HG02678 (cell line): Measurements from ENCODE around the gene TAT.

Source experiments
- ATAC-seq: cut with Tn5 transposase; IDR thresholded peaks from one replicate; pipeline ENCODE4 v1.9.1; 2021; ENCODE audit warnings: mild to moderate bottlenecking, moderate library complexity; ENCODE audit not compliant: unreplicated experiment

The TAT gene

GRCh38 chr16:71547168-71547567, 29.7 kb downstream of the TAT start:
- ATAC-seq: no peak

DNA sequence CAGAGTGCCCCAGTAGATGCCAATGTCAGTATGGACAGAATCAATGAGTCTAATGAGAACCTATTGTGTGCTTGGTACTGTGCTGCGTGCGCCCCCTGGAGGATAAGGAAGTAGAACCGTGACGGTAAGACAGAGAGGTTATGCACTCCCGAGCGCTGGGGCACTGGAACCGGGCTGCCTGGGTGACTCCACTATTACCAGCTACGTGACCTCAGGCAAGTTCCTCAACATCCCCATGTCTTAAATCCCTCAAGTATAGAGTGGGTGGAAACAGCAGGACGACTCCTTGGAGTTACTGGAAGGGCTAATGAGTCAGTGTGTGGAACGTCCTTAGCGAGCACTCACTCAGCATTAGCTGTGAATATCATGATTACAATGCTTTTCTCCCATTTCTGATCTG, 34.5 kb downstream of the TAT start:
- ATAC-seq: peak; percentile 61

- peak; percentile 62 for ATAC-seq
Measured at GRCh38 chr16:71537643-71538042, 39.2 kb downstream of the TAT start.

DNA sequence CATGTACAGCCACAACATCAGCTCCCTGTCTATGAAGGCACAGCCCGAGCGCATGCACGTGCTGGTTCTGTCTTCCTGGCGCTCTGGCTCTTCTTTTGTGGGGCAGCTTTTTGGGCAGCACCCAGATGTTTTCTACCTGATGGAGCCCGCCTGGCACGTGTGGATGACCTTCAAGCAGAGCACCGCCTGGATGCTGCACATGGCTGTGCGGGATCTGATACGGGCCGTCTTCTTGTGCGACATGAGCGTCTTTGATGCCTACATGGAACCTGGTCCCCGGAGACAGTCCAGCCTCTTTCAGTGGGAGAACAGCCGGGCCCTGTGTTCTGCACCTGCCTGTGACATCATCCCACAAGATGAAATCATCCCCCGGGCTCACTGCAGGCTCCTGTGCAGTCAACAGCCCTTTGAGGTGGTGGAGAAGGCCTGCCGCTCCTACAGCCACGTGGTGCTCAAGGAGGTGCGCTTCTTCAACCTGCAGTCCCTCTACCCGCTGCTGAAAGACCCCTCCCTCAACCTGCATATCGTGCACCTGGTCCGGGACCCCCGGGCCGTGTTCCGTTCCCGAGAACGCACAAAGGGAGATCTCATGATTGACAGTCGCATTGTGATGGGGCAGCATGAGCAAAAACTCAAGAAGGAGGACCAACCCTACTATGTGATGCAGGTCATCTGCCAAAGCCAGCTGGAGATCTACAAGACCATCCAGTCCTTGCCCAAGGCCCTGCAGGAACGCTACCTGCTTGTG, 40.0 kb downstream of the TAT start:
- no peak for ATAC-seq

DNA sequence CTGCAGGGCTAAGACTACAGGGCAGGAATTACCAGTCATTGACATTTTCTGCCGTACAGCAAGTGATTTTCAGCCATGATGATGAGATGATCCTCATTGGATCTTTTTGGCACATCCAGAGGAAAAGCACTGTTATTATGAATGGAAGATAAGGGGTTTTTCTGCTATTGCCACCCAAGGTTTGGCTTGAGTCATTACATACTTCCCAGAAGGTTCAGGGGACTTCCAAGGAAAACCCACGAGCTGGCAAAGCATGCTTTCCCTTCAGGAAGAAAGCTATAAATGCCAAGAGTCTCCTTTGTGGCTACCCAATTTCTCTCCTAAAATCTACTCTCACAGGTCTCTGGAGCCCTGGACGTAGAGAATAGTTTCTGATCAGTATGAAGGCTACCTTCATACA, 44.5 kb downstream of the TAT start:
- no peak for ATAC-seq

DNA sequence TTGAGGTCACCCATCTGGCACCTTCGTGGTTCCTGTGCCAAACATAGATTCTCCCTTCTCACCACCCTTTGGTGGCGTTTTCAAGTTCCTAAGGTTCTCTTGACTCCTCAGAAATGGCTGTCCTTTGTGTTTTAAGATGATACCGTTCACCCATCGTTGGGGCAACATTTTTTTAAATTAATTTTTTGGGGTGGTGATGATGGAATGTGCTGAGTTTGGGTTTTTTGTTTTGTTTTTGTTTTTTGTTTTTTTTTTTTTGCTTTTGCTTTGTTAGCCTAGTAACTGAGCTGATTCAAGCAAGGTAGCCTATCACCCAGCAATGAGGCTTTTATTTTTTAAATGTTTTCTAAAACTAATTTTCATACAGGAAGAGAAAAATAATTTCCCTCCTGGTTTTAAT, 48.0 kb downstream of the TAT start:
- ATAC-seq: no peak

GRCh38 chr16:71528257-71528656, 48.6 kb downstream of the TAT start:
- ATAC-seq: no peak

- no peak for ATAC-seq
Measured at GRCh38 chr16:71526111-71526631, 50.7 kb downstream of the TAT start, which contains the start of gene CHST4. TSS of gene CHST4 (plus strand) at chr16:71526426. CDS start at chr16:71536678, 10,252 bp downstream.

GRCh38 chr16:71524566-71525553, 52.0 kb downstream of the TAT start:
- ATAC-seq: no peak

DNA sequence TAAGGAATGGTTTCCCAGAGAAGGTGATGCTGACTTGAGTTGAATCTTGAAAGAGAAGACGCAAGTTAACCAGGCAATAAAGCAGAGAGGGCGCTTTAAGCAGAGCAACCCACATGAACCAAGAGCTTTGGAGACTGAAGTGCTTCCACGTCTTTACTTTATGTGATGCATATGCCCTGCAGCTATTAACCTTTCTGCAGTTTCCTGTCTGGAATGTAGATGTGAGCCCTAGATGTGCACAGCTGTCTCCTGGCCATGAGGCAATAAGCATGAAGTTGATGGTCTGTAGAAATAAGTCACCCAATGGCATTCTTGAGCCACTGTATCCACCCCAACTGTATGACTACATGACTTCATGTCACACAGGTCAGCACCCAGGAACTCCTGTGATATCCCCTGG, 56.3 kb downstream of the TAT start:
- no peak for ATAC-seq
